Activated CD8-positive, alpha-beta memory T cell treated with anti-CD3 and anti-CD28 coated beads, Interleukin-2, amount 10 ng/mL, durations not matched to agents 7 days and 5 days (primary cell): Measurements from ENCODE around the gene BPIFA2. TPM values are rescaled to one million over a fixed set of nuclear protein-coding genes. Genes with fewer than 3 reads are reported as not detected.
"Not testable (repeated sequence)": the region's sequence is repeated elsewhere in the genome, so short reads cannot be mapped to it uniquely, and the experiment has no call there.

Experiments used
- ATAC-seq: fragments of 150-1000 bp; cut with Tn5 transposase; one replicate; pipeline ENCODE4 v1.10.0; 2021; ENCODE audit warnings: moderate library complexity
- CTCF ChIA-PET: fragments of 350-600 bp; sonication (Branson Sonifier 250); formaldehyde crosslinking; loops from one replicate; lab custom pipeline; 2021; ENCODE audit warnings: antibody characterized with exemption; lab: Charles Lee
- DNase-seq: peaks from one replicate; pipeline ENCODE4 v3.0.0-alpha.2; 2020
- H3K27ac Mint-ChIP-seq: one replicate; pipeline ENCODE4 v1.8.0; 2021; ENCODE audit warnings: mild to moderate bottlenecking, mixed read lengths
- H3K27me3 Mint-ChIP-seq: one replicate; pipeline ENCODE4 v1.8.0; 2021; ENCODE audit warnings: mixed read lengths
- H3K36me3 Mint-ChIP-seq: one replicate; pipeline ENCODE4 v1.8.0; 2021; ENCODE audit warnings: mild to moderate bottlenecking, mixed read lengths
- H3K4me1 Mint-ChIP-seq: one replicate; pipeline ENCODE4 v1.8.0; 2021; ENCODE audit warnings: mixed read lengths
- H3K4me3 Mint-ChIP-seq: one replicate; pipeline ENCODE4 v1.8.0; 2021; ENCODE audit warnings: mild to moderate bottlenecking, moderate library complexity, mixed read lengths
- H3K9me3 Mint-ChIP-seq: one replicate; pipeline ENCODE4 v1.8.0; 2022; ENCODE audit warnings: low read depth, mixed read lengths
- total RNA-seq, 2 experiments: library from RNA; stranded (reverse); gene quantifications; one replicate each; pipeline ENCODE4 v1.2.3, GENCODE V29; 2021

BPIFA2 gene
- total RNA-seq, 2 experiments from 2014 or later, result not detected

DNA sequence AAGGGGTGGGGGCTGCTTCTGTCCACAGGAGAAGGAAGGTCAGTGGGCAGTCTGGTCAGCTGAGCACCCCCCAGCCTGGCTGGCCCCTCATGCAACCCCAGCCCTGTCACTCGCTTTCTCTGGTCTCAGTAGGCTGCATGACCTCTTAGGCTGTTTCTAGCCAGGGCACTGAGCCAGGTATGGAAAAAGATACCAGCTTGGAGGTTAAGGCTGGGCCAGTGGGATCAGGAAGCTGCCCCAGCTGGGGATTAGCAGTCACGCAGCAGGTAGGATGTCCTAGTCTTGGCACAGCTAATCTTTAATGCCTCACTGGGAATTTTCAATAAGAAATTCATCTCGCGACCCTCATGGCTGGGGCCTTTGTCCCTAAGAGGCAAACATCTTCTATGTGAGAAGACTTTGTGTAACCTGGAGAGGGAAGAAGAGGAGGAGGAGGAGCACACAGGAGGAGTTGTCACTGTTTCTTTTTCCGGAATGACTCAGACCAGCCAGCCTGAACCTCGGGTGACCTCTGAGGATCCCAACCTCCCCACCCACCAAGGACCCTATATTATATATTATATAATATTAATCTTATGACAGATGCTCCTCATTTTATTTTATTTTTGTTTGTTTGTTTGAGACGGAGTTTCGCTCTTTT lies 2.4 kb upstream of the BPIFA2 start:
- H3K27ac Mint-ChIP-seq, result no peak overlapping the region
- ATAC-seq (no peak), DNase-seq (peak; percentile 11)
- peaks cover 5% of the 10 kb centered on the region for H3K27me3 Mint-ChIP-seq
- CTCF ChIA-PET, result no interaction called here
- no peak overlapping the region for H3K4me3 Mint-ChIP-seq
- no peaks in the 10 kb centered on the region for H3K36me3 Mint-ChIP-seq
- H3K9me3 Mint-ChIP-seq, result peaks cover 5% of the 10 kb centered on the region
- H3K4me1 Mint-ChIP-seq, result no peaks in the 10 kb centered on the region

DNA sequence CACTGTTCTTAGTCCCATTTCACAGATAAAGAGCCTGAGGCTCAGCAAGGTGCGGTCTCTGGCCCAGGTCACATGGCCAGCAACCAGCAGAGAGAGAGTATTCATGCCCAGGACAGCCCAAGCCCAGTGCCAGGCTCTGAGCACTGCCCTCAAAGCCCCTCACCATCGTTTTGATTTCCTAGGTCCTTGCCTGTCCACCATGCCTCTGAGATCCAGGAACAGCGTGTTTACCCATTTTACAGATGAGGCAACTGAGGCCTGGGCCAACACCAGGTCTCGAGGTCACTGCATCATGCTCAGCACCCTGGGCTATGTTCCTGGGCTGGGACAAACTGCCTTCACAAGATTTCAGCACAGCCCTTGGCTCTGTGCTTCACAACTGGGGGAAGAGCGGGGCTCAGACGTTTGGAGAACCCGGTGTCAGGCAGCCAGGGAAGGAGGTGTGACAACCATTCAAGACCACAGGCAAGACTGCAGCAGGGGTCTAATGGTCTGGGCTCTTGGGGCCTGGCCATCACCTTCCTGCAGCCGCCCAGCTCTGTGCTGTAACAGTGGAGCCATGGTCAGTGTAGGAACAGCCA lies 1.3 kb upstream of the BPIFA2 start:
- peaks cover 7% of the 10 kb centered on the region for H3K27me3 Mint-ChIP-seq
- ATAC-seq (no peak), DNase-seq (peak; percentile 16)
- no peak overlapping the region for H3K4me3 Mint-ChIP-seq
- H3K27ac Mint-ChIP-seq, result no peak overlapping the region
- H3K9me3 Mint-ChIP-seq, result peaks cover 7% of the 10 kb centered on the region
- no peaks in the 10 kb centered on the region for H3K36me3 Mint-ChIP-seq
- CTCF ChIA-PET, result interaction anchor here (0.5 kb wide), 1 partner anchor 122 kb away, joined by 3 read pairs; no protein-coding TSS in a partner anchor
- no peaks in the 10 kb centered on the region for H3K4me1 Mint-ChIP-seq

DNA sequence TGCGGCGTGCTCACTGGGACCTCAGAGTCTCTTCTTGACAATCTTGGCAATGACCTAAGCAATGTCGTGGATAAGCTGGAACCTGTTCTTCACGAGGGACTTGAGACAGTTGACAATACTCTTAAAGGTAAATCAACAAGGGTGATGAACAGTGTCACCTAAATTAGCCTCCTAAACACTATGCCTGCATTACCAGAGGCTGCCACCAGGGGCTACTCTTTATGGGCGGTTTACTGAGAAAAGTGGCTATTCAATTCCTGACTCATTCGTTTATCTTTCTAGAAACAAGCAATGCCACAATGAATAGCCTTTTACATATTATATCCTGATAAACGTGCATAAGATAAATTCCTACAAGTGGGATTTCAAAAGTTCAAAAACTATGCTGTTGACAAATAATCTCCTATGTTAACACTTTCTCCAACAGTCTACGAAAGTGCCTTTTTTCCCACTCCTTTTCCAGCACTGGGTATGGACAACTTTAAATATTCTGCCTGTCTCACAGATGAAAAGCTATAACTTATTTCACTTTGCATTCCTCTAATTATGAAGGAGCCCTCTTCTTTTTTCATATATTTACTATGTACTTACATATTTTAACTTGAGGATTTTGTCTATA lies 1.3 kb downstream of the BPIFA2 start:
- Mint-ChIP-seq H3K4me3 (no peak overlapping the region), H3K36me3 (no peaks in the 10 kb centered on the region), H3K27ac (no peak overlapping the region), H3K9me3 (peaks cover 7% of the 10 kb centered on the region), H3K4me1 (no peaks in the 10 kb centered on the region), H3K27me3 (peaks cover 4% of the 10 kb centered on the region)
- DNase-seq, result no peak
- CTCF ChIA-PET, result no interaction called here
- no peak for ATAC-seq

DNA sequence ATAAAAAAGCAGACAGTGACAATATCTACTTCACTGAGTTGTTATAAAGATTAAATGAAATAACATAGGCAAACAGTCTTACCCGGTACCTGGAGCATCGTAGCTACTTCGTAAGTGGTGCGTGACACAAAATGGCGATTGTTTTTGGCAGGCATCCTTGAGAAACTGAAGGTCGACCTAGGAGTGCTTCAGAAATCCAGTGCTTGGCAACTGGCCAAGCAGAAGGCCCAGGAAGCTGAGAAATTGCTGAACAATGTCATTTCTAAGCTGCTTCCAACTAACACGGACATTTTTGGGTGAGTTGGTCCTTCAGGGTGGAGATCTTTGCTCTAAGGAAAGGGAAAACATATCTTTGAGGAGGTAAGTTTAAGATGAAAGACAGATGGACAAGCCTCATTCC lies 4.8 kb downstream of the BPIFA2 start:
- Mint-ChIP-seq H3K4me1 (no peaks in the 10 kb centered on the region), H3K27me3 (peaks cover 4% of the 10 kb centered on the region), H3K4me3 (no peak overlapping the region), H3K27ac (no peak overlapping the region), H3K9me3 (peaks cover 7% of the 10 kb centered on the region), H3K36me3 (no peaks in the 10 kb centered on the region)
- DNase-seq (no peak), ATAC-seq (no peak)
- CTCF ChIA-PET, result interaction anchor here (0.8 kb wide), 1 partner anchor 90 kb away, joined by 3 read pairs; no protein-coding TSS in a partner anchor

- Mint-ChIP-seq H3K27ac (no peak overlapping the region), H3K27me3 (peaks cover 3% of the 10 kb centered on the region), H3K36me3 (no peaks in the 10 kb centered on the region), H3K4me1 (no peaks in the 10 kb centered on the region), H3K4me3 (no peak overlapping the region), H3K9me3 (peaks cover 2% of the 10 kb centered on the region)
- ATAC-seq, result no peak
- CTCF ChIA-PET, result no interaction called here
- DNase-seq, result no peak
Observed at GRCh38 chr20:33175123-33175522, 7.2 kb downstream of the BPIFA2 start.

DNA sequence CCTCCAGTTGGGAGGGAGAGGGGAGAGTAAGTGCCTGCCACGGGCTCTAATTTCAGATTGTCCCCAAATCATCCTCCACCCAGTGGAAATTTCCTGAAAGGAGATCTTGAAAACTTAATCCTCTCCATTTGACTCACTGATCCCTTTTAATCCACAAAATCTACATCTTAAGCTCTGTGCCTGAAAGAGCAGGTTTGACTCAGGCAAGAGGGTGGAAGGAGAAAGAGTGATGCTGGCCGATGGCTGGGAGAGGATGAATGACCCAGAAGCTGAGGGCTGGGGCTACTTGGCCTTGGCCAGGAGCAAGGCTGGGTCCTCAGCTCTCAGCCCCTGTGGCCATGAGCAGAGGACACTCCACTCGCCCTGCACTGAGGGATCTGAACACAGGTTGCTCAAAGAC lies 8.1 kb downstream of the BPIFA2 start:
- H3K9me3 Mint-ChIP-seq, result peaks cover 2% of the 10 kb centered on the region
- no peaks in the 10 kb centered on the region for H3K27me3 Mint-ChIP-seq
- no peak overlapping the region for H3K4me3 Mint-ChIP-seq
- CTCF ChIA-PET, result no interaction called here
- H3K4me1 Mint-ChIP-seq, result no peaks in the 10 kb centered on the region
- DNase-seq (no peak), ATAC-seq (no peak)
- no peaks in the 10 kb centered on the region for H3K36me3 Mint-ChIP-seq
- no peak overlapping the region for H3K27ac Mint-ChIP-seq

GRCh38 chr20:33177866-33178265 lies 9.9 kb downstream of the BPIFA2 start:
- H3K27me3 Mint-ChIP-seq, result no peaks in the 10 kb centered on the region
- no peaks in the 10 kb centered on the region for H3K9me3 Mint-ChIP-seq
- no peak overlapping the region for H3K4me3 Mint-ChIP-seq
- H3K27ac Mint-ChIP-seq, result no peak overlapping the region
- no peaks in the 10 kb centered on the region for H3K4me1 Mint-ChIP-seq
- CTCF ChIA-PET, result no interaction called here
- DNase-seq, result no peak
- no peak for ATAC-seq
- H3K36me3 Mint-ChIP-seq, result no peaks in the 10 kb centered on the region

GRCh38 chr20:33178726-33179125 lies 10.8 kb downstream of the BPIFA2 start:
- ATAC-seq (no peak), DNase-seq (no peak)
- Mint-ChIP-seq H3K36me3 (no peaks in the 10 kb centered on the region), H3K27ac (no peak overlapping the region), H3K27me3 (no peaks in the 10 kb centered on the region), H3K9me3 (no peaks in the 10 kb centered on the region), H3K4me3 (no peak overlapping the region), H3K4me1 (no peaks in the 10 kb centered on the region)
- CTCF ChIA-PET, result no interaction called here

GRCh38 chr20:33180169-33180568 lies 12.2 kb downstream of the BPIFA2 start:
- CTCF ChIA-PET, result interaction anchor here (1.2 kb wide), 1 partner anchor 84 kb away, joined by 3 read pairs; no protein-coding TSS in a partner anchor
- Mint-ChIP-seq H3K27me3 (no peaks in the 10 kb centered on the region), H3K27ac (no peak overlapping the region), H3K36me3 (no peaks in the 10 kb centered on the region), H3K4me3 (no peak overlapping the region), H3K9me3 (no peaks in the 10 kb centered on the region), H3K4me1 (no peaks in the 10 kb centered on the region)
- DNase-seq (no peak), ATAC-seq (no peak)

- ATAC-seq, result no peak
- CTCF ChIA-PET, result no interaction called here
- DNase-seq, result no peak
- no peak overlapping the region for H3K4me3 Mint-ChIP-seq
- no peaks in the 10 kb centered on the region for H3K4me1 Mint-ChIP-seq
- no peaks in the 10 kb centered on the region for H3K36me3 Mint-ChIP-seq
- H3K27ac Mint-ChIP-seq, result no peak overlapping the region
- H3K9me3 Mint-ChIP-seq, result no peaks in the 10 kb centered on the region
- H3K27me3 Mint-ChIP-seq, result no peaks in the 10 kb centered on the region
Observed at GRCh38 chr20:33181482-33182093, 13.6 kb downstream of the BPIFA2 start.

GRCh38 chr20:33183312-33183711 lies 15.4 kb downstream of the BPIFA2 start:
- no peak overlapping the region for H3K27ac Mint-ChIP-seq
- no peaks in the 10 kb centered on the region for H3K36me3 Mint-ChIP-seq
- no peak overlapping the region for H3K4me3 Mint-ChIP-seq
- no peak for DNase-seq
- ATAC-seq, result no peak
- no peaks in the 10 kb centered on the region for H3K9me3 Mint-ChIP-seq
- H3K27me3 Mint-ChIP-seq, result no peaks in the 10 kb centered on the region
- no peaks in the 10 kb centered on the region for H3K4me1 Mint-ChIP-seq
- CTCF ChIA-PET, result interaction anchor here (0.6 kb wide), 1 partner anchor 1231 kb away, joined by 3 read pairs; no protein-coding TSS in a partner anchor

DNA sequence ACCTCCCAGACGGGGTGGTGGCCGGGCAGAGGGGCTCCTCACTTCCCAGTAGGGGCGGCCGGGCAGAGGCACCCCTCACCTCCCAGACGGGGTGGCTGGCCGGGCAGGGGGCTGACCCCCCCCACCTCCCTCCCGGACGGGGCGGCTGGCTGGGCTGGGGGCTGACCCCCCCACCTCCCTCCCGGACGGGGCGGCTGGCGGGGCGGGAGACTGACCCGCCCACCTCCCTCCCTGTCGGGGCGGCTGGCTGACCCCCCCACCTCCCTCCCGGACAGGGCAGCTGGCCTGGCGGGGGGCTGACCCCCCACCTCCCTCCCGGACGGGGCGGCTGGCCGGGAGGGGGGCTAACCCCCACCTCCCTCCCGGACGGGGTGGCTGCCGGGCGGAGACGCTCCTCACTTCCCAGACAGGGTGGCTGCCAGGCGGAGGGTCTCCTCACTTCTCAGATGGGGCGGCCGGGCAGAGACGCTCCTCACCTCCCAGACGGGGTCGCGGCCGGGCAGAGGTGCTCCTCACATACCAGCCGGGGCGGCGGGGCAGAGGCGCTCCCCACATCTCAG lies 17.2 kb downstream of the BPIFA2 start:
- H3K27me3 Mint-ChIP-seq, H3K36me3 Mint-ChIP-seq, H3K4me3 Mint-ChIP-seq, DNase-seq, ATAC-seq, H3K4me1 Mint-ChIP-seq, CTCF ChIA-PET, H3K9me3 Mint-ChIP-seq, H3K27ac Mint-ChIP-seq: not testable (repeated sequence)

- H3K36me3 Mint-ChIP-seq, result no peaks in the 10 kb centered on the region
- H3K4me1 Mint-ChIP-seq, result no peaks in the 10 kb centered on the region
- no peak overlapping the region for H3K27ac Mint-ChIP-seq
- CTCF ChIA-PET, result no interaction called here
- H3K4me3 Mint-ChIP-seq, result no peak overlapping the region
- H3K27me3 Mint-ChIP-seq, result peaks cover 6% of the 10 kb centered on the region
- no peaks in the 10 kb centered on the region for H3K9me3 Mint-ChIP-seq
- no peak for DNase-seq
- ATAC-seq, result no peak
Observed at GRCh38 chr20:33187491-33187890, 19.5 kb downstream of the BPIFA2 start.
